Measurements from ENCODE around the gene ADAMTS17.

Gene ADAMTS17

GRCh38 chr15:100005715-100006114 lies 336.1 kb downstream of the ADAMTS17 start:
- DNase-seq (ENCODE audit: low read depth, low spot score) = no peak
- no peaks in the 10 kb centered on the region for H3K27me3 ChIP-seq (ENCODE audit: insufficient read depth, insufficient read length)
- no peaks in the 10 kb centered on the region for H3K36me3 ChIP-seq (ENCODE audit: insufficient read depth, insufficient read length, low read length)
- H3K4me3 ChIP-seq (ENCODE audit: insufficient read length, low read depth) = no peak overlapping the region
- no peak overlapping the region for H3K9ac ChIP-seq (ENCODE audit: insufficient read length, low read depth)
- peaks cover 6% of the 10 kb centered on the region for H3K4me1 ChIP-seq (ENCODE audit: insufficient read depth, insufficient read length)
- peaks cover 5% of the 10 kb centered on the region; the same call in 1 of the 2 replicates for H3K9me3 ChIP-seq (ENCODE audit: insufficient read depth, low read length)
- no peak for TF ChIP-seq ZNF274 (IDR thresholded peaks at IDR 0.05; ENCODE audit: low read depth, low read length)
- TF ChIP-seq YY1 (IDR thresholded peaks at IDR 0.05; ENCODE audit: insufficient read depth, insufficient read length) = no peak
- no peak for TF ChIP-seq SUZ12 (IDR thresholded peaks at IDR 0.05; ENCODE audit: extremely low read depth, insufficient read depth, insufficient read length)

DNA sequence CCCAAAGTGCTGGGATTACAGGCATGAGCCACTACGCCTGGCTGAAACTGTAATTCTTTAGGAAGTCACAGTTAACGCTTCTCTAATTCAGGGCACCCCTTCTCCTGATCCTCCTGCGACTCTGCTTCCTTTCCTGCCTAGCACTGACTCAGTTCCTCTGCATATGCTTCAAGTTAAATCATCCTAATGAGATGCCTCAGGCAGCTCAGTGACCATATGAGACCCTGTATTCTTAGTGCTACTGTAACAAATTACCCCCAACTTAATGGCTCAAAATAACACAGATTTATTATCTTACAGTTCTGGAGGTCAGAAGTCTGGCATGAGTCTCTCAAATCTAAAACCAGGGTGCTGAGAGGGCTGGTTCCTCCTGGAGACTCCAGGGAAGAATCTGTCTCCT lies 336.8 kb downstream of the ADAMTS17 start:
- no peak for DNase-seq (ENCODE audit: low read depth, low spot score)
- H3K4me3 ChIP-seq (ENCODE audit: insufficient read length, low read depth) = no peak overlapping the region
- no peaks in the 10 kb centered on the region for H3K36me3 ChIP-seq (ENCODE audit: insufficient read depth, insufficient read length, low read length)
- peaks cover 6% of the 10 kb centered on the region for H3K4me1 ChIP-seq (ENCODE audit: insufficient read depth, insufficient read length)
- no peaks in the 10 kb centered on the region for H3K27me3 ChIP-seq (ENCODE audit: insufficient read depth, insufficient read length)
- H3K9me3 ChIP-seq (ENCODE audit: insufficient read depth, low read length) = peaks cover 5% of the 10 kb centered on the region; the same call in 1 of the 2 replicates
- no peak for TF ChIP-seq YY1 (IDR thresholded peaks at IDR 0.05; ENCODE audit: insufficient read depth, insufficient read length)
- TF ChIP-seq SUZ12 (IDR thresholded peaks at IDR 0.05; ENCODE audit: extremely low read depth, insufficient read depth, insufficient read length) = no peak
- H3K9ac ChIP-seq (ENCODE audit: insufficient read length, low read depth) = no peak overlapping the region

DNA sequence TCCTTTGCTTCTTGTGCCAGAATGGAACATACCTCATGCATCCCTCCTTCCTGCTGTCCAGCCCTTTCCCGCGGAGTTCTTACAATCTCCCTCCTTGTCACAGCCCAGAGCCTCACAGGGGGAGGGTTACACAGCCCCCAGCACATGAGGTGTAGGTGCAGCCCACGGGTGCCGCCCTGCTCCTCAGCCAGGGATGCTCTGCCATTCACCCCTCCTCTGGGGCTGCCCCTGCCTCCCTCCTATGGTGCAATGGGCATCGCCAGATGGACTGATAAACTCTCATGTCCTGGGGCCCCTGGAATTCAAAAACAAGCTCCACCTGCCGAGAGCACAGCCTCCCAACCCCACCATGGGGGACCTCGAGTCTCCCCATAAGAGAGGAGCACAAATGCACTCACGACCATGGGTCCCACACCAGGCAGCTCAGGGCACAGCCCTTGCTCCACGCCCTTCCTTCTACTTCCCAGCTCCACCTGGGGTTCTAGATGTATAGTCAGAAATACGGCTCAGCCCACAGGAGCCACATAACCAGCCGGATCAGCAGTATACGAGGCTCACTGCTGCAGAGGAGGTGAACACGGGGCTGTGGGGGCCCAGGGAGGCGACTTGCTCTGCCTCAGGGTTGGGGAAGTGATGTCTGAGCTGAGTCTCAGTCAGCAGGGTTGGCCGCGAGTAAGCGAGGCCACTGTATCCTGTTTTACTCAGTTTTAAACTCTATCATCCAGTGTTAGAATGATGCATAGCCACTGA lies 338.8 kb downstream of the ADAMTS17 start:
- DNase-seq (ENCODE audit: low read depth, low spot score) = no peak
- Histone ChIP-seq H3K9me3 (ENCODE audit: insufficient read depth, low read length) (no peaks in the 10 kb centered on the region; the same call in 1 of the 2 replicates), H3K36me3 (ENCODE audit: insufficient read depth, insufficient read length, low read length) (no peaks in the 10 kb centered on the region), H3K9ac (ENCODE audit: insufficient read length, low read depth) (no peak overlapping the region), H3K4me3 (ENCODE audit: insufficient read length, low read depth) (no peak overlapping the region), H3K4me1 (ENCODE audit: insufficient read depth, insufficient read length) (peaks cover 6% of the 10 kb centered on the region), H3K27me3 (ENCODE audit: insufficient read depth, insufficient read length) (no peaks in the 10 kb centered on the region)
- no peak for TF ChIP-seq SUZ12 (IDR thresholded peaks at IDR 0.05; ENCODE audit: extremely low read depth, insufficient read depth, insufficient read length)
- TF ChIP-seq YY1 (IDR thresholded peaks at IDR 0.05; ENCODE audit: insufficient read depth, insufficient read length) = no peak

GRCh38 chr15:100002086-100002620 lies 339.6 kb downstream of the ADAMTS17 start:
- H3K9me3 ChIP-seq (ENCODE audit: insufficient read depth, low read length) = no peaks in the 10 kb centered on the region
- no peaks in the 10 kb centered on the region for H3K27me3 ChIP-seq (ENCODE audit: insufficient read depth, insufficient read length)
- H3K9ac ChIP-seq (ENCODE audit: insufficient read length, low read depth) = no peak overlapping the region
- no peaks in the 10 kb centered on the region for H3K36me3 ChIP-seq (ENCODE audit: insufficient read depth, insufficient read length, low read length)
- peaks cover 6% of the 10 kb centered on the region for H3K4me1 ChIP-seq (ENCODE audit: insufficient read depth, insufficient read length)
- no peak for DNase-seq (ENCODE audit: low read depth, low spot score)
- TF ChIP-seq ZNF274 (IDR thresholded peaks at IDR 0.05; ENCODE audit: low read depth, low read length) (no peak), SUZ12 (IDR thresholded peaks at IDR 0.05; ENCODE audit: extremely low read depth, insufficient read depth, insufficient read length) (no peak), YY1 (IDR thresholded peaks at IDR 0.05; ENCODE audit: insufficient read depth, insufficient read length) (no peak)
- H3K4me3 ChIP-seq (ENCODE audit: insufficient read length, low read depth) = no peak overlapping the region

- Histone ChIP-seq H3K9ac (ENCODE audit: insufficient read length, low read depth) (no peak overlapping the region), H3K4me1 (ENCODE audit: insufficient read depth, insufficient read length) (peaks cover 8% of the 10 kb centered on the region), H3K27me3 (ENCODE audit: insufficient read depth, insufficient read length) (no peaks in the 10 kb centered on the region), H3K4me3 (ENCODE audit: insufficient read length, low read depth) (no peak overlapping the region), H3K36me3 (ENCODE audit: insufficient read depth, insufficient read length, low read length) (no peaks in the 10 kb centered on the region), H3K9me3 (ENCODE audit: insufficient read depth, low read length) (no peaks in the 10 kb centered on the region)
- TF ChIP-seq YY1 (IDR thresholded peaks at IDR 0.05; ENCODE audit: insufficient read depth, insufficient read length) = no peak
- no peak for TF ChIP-seq ZNF274 (IDR thresholded peaks at IDR 0.05; ENCODE audit: low read depth, low read length)
- no peak for TF ChIP-seq SUZ12 (IDR thresholded peaks at IDR 0.05; ENCODE audit: extremely low read depth, insufficient read depth, insufficient read length)
- no peak for DNase-seq (ENCODE audit: low read depth, low spot score)
Observed at GRCh38 chr15:100001405-100001804, 340.4 kb downstream of the ADAMTS17 start.

GRCh38 chr15:99999282-100000070 lies 342.3 kb downstream of the ADAMTS17 start:
- no peaks in the 10 kb centered on the region for H3K27me3 ChIP-seq (ENCODE audit: insufficient read depth, insufficient read length)

DNA sequence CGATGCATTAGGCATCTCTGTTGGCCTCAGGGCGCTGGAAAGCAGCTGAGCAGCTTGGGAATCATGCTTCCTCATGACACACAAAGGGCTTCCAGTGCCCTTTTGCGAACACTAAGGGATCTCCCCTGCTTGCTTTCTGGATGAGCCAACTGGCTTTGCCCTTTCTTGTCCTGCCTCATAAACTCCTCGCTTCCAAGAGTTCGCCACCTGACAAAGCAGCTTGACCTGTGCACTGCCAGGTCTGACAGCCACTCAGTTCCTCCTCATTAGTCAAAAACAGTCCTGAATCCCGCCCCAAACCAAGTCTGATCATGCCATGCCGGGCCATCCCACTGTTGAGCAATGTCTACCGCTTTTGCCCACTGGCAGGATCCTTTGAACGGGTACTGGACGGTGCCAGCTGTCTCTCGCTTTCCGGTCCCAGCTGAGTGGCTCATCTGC lies 343.1 kb downstream of the ADAMTS17 start:
- no peak for DNase-seq (ENCODE audit: low read depth, low spot score)
- H3K9ac ChIP-seq (ENCODE audit: insufficient read length, low read depth) = no peak overlapping the region
- no peaks in the 10 kb centered on the region for H3K9me3 ChIP-seq (ENCODE audit: insufficient read depth, low read length)
- no peaks in the 10 kb centered on the region for H3K36me3 ChIP-seq (ENCODE audit: insufficient read depth, insufficient read length, low read length)
- no peak overlapping the region for H3K4me3 ChIP-seq (ENCODE audit: insufficient read length, low read depth)
- TF ChIP-seq SUZ12 (IDR thresholded peaks at IDR 0.05; ENCODE audit: extremely low read depth, insufficient read depth, insufficient read length) (no peak), YY1 (IDR thresholded peaks at IDR 0.05; ENCODE audit: insufficient read depth, insufficient read length) (no peak), ZNF274 (IDR thresholded peaks at IDR 0.05; ENCODE audit: low read depth, low read length) (no peak)
- peaks cover 19% of the 10 kb centered on the region for H3K4me1 ChIP-seq (ENCODE audit: insufficient read depth, insufficient read length)
- no peaks in the 10 kb centered on the region for H3K27me3 ChIP-seq (ENCODE audit: insufficient read depth, insufficient read length)

More at GRCh38 chr15:99999282-100000070, 342.3 kb downstream of the ADAMTS17 start:
- Histone ChIP-seq H3K36me3 (ENCODE audit: insufficient read depth, insufficient read length, low read length) (no peaks in the 10 kb centered on the region), H3K4me1 (ENCODE audit: insufficient read depth, insufficient read length) (peaks cover 18% of the 10 kb centered on the region), H3K4me3 (ENCODE audit: insufficient read length, low read depth) (no peak overlapping the region), H3K9me3 (ENCODE audit: insufficient read depth, low read length) (no peaks in the 10 kb centered on the region), H3K9ac (ENCODE audit: insufficient read length, low read depth) (no peak overlapping the region)
- TF ChIP-seq YY1 (IDR thresholded peaks at IDR 0.05; ENCODE audit: insufficient read depth, insufficient read length) (no peak), ZNF274 (IDR thresholded peaks at IDR 0.05; ENCODE audit: low read depth, low read length) (no peak), SUZ12 (IDR thresholded peaks at IDR 0.05; ENCODE audit: extremely low read depth, insufficient read depth, insufficient read length) (no peak)
- DNase-seq (ENCODE audit: low read depth, low spot score) = no peak
